GM18511 (cell line): Measurements from ENCODE around the gene MCC.

Source experiments
- ATAC-seq: cut with Tn5 transposase; IDR thresholded peaks from one replicate; pipeline ENCODE4 v1.9.1; 2021; ENCODE audit warnings: mild to moderate bottlenecking, moderate library complexity; ENCODE audit not compliant: unreplicated experiment

Gene MCC

DNA sequence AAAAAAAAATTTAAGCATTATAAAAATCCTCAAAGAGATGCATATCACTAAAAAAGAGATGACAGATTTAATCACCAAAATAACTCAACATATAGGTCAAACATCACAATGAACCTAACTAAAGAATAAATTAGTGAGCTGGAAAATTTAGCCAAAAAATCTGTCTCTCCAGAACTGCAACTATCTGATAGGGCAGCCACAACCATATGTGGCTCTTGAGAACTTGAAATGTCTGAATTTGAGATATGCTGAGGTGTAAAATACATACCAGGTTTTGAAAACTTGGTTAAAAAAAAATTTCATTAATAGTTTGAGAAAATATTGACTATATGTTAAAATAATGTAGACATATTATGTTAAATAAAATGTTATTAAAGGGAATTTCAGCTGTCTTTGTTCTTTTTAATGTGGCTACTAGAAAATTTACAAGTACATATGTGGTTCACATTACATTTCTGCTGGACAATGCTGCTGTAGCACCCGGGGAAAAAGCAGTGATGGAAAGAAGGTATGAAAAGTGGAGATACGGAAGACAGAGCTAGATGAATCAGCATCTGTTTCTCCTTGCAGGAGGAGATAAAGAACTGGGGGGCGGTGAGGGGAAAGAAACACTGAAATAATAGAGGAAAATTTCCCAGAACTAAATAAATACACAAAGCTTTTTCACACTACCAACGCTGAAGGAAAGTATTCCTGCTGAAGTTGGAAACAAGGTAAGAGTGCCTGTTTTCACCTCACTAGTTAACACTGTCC is 445.6 kb downstream of the MCC start:
- no peak for ATAC-seq

DNA sequence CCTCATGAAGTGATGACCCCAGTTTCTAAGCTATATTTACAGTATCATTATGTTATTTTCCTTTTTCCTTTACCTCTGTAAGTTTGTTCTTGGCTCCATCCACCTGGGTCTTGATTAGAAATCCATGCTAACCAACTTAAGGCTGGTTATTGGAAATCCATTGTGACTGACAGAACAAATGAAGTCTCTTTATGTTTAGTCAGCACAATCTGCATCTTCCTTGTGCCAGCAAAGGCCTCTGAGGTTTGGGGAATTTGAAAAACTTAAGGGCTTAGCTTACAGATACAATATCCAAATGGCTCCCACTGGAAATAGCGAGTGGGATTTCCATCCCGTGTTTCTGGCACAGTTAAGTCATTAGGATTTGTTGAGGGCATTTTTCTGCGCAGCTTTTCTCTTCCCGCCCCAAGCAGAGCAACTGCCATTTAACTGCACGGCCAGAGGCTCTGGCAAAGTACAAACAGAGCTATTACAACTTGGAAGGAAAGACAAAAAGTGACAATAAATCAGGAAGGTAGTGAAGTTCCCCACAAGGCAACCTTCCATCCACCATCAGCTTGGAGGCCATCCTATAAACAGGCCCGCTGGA is 447.5 kb downstream of the MCC start:
- no peak for ATAC-seq

DNA sequence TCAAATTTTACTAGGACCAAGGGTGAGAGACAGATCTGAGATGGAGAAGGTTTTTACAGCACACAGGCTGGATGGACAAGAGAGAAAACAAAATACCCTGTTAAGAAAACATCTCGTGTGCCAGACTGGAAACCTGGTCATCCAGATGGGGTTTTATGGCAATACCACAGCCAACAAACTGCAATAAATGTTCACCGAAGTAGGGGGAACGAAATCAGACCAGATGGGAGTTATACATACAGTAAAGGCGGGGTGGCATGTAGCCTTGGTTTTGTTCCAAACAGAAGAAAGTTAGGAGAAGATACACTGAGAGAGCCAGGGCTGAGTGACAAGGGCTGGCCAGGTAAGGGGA is 448.3 kb downstream of the MCC start:
- no peak for ATAC-seq

DNA sequence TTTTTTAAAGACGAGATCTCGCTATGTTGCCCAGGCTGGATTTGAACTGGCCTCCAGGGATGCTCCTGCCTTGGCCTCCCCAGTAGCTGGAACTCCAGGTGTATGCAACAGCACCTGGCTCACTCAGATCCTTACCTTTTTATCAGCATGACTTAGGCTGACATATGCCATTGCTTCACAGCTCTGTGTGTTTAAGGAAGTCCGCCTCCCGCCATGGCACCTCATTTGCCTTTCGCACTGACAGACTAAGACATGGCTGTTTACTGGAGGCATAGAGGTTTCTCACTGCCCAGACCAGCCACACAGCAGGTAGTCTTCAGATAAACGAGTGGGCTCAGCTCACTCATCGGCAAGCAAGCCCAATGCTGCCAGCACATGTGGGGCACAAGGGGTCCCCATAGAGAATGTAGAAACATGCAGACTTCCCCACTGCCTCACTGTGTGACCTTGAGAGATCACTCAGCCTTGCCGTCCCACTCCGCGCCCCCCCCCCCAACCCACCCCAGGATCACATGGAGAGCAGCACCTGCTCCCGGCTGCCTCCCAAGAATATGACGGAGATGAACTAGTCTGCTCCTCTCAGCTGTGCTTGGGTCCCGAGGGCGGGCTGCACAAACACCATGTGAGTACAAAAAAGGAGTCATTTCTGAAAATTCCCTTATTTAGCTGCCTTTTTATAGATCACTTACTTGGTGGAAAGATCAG is 448.9 kb downstream of the MCC start:
- no peak for ATAC-seq

DNA sequence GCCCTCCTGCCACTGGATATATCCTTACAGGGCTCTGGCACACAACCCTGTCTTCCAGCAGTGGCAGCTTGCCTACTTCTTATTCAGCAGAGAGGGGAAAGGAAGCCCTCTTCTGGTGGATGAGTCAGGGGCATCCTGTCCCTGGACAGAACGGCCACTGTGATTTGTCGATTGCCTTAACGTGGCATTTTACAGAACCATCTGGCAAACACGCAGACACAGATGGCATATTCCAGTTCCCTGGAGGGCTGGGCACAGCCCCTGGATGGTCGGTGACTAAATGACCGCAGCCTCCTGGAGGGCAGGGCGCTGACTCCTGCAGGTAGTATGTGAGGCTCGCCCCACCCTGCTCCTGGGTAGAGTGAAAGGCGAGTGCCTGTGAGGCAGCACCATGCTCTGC is 449.5 kb downstream of the MCC start:
- ATAC-seq, result no peak

DNA sequence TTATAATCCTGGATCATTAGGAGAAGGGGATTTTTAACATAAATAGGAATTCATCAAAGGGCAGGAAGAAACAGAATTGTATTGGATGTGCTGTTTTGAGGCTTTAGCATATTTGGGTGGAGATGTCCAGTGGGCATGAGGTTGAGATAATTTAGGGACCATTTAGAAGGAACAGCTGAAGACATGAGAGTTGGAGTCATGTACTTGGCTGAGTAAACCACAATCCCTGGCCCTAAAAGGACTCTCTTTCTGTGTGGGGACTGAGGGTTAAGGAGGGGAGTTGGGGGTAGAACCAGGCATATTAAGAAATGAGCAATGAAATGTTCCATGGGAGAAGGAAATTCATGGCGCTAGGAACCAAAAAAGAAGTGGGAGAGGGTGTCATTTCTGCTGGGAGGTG is 450.1 kb downstream of the MCC start:
- ATAC-seq, result no peak

DNA sequence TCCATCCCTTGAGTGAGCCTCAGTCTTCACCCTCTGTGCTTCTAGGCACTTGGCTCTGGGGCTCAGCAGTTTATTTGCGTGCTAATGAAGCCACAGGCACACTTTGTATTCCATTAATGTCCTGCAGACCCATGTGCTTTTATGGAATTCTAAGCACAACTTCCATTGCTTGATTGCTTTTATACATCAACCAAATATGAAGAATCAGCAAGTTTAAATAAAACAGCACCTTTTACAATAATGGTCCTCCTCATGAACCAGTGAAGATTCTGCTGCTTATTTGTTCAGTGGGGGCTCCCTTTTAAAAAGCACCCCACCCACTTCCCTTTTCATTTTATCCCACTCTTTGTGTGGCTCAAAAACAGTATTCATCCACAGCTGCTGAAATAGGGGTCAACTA is 451.4 kb downstream of the MCC start:
- no peak for ATAC-seq

DNA sequence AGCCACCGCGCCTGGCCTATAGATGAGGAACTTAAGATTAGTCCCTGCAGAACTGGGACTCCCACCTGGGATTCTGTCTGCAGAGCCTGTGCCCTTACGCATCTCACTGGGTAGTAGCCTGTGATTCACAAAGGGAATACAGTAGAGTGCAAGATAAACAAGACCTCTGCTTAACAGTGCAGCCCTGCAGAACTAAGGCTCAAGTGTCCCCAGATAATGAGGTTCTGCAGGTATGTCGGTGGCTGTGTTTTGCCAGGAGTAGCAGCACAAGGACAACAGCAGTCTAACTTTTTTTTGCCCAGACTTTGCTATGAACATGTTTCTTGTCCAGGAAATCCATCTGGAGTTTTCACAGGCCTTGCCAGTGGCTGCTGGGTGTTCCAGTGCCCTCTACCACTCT is 451.9 kb downstream of the MCC start:
- no peak for ATAC-seq

DNA sequence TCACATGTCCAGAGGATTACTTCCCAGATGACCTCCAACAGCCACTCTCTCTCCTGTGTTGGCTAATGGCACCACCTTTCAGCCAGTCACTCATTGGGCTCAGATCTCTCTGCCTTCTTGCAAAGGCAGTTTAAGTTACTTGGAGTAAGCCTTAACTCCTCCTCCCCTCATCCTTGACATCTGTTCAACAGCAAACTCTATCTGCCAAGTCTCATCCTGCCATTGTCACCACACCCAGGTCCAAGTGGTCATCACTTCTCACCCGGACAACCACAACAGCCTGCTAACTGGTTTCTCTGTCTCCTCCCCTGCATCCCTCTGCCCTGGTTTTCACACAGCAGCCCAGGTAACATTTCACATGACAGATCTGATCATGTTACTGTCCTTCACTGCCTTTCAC is 453.2 kb downstream of the MCC start:
- ATAC-seq, result no peak

DNA sequence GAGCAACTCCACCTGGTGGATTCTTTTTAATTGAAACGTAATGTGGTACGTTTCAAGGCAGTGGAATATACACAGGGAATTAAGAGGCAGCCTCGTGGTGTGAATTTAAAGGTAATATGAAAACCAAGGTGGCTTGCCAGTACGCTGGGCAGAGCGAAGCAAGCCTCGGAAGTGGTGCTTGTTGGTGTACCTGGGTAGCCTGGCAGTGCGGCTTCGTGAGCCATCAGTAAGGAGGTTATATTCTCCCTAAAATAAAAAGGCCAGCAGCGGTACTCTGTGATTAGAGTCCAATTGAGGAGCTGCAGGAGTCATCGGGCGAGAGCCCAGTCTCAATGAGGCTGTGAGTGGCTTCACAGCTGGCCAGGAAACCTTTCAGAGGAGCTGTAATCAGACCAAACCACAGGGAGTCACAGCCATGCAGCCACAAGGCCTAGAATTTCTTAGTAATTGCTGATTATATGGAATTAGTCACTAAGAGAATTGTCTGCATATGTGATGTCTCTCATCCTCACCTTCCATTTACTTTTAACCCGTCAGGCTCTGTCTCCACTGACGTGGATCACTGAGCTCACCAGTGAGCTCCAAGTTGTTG is 454.0 kb downstream of the MCC start:
- no peak for ATAC-seq

DNA sequence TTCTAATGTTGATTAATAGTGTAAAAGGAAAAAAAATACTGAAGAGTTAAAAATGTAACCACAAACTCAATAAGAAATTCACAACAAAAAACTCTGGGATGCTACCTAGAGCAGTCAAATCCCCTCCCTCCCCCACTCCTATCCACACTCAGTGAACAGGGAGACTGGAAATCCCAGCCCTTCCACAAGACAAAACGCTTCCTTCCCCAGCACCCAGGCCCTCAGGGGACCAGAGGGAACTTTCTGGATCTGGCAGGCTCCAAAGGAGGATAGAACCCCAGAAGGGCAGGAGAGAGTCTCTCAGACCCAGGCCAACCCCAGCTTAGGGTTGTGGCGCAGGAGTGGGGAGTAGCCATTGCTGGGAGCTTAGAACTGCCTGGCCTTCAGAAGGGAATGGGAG is 456.7 kb downstream of the MCC start:
- ATAC-seq, result no peak

DNA sequence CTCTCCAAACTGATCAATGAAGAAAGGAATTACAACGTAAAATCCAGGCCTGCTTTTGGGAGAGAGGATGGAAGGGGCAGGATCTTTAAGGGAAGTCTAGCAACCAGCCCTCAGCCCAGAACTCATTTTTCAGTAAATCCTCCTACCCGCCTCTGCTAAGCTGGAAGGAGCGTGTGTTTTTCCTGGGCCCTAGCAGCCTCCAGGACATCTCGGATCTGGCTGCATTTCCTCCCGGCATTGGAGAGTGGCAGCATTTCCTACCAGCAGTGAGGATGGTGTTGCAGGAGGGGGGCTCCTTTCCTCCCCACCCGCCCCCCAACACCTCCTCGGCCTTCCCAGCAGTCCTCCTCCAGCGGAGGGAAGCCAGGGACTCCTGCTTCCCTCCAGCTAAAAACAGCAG is 457.1 kb downstream of the MCC start:
- ATAC-seq, result no peak

DNA sequence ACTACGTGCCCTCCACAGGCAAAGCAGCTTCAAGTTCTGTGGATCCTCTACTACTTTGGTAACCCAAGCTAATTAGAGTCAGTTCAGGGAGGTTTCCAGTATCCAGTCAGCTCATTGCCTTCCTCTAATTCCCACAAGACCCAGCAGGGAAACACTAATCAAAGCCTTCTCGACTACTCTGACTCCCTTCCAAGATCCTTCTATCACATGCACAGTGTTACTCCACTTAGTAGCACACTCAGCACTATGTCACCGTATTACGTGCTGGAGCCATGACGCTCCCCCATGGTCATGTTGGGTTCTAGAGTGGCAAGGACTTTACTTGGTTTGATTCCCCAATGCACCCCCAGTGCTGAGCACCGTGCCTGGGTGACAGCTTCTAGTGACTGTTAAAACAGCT is 458.6 kb downstream of the MCC start:
- ATAC-seq, result no peak

DNA sequence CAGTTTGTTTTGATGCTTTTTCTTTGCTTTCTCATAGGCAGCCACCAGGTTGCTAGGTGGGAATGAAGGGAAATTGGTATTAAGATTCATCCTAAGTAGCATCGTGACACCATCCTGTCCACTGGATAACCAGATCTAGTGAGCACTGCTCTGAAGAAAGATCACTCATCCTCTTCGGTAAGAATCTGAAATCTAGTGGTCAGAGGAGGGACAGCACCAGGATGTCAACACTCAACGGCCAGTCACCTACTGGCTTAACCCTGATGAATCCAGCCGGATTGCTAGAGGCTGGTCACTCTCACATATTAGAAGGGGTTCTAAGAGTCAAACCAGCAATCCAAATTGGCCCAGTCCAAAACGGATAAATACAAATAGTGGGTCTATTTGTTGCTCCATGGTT is 460.8 kb downstream of the MCC start:
- no peak for ATAC-seq

DNA sequence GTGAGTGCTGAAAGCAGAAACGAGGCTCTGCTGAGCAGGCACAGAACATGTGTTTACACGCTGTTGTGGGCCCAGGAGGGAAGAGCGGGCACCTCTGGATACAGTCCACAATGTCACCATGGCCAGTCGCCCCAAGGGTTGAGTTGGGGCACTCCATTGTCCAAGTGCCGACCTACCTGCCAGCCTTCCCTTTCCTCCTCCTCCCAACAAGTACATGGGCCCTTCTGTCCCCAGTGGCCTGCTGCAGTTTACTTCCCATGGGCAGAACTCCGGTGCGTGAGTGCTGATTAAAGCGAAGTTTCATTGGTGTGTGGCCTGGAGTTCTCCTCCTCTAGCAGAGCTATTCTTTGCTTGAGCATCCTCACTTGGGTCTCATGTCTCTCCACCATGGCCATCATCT is 461.2 kb downstream of the MCC start:
- ATAC-seq, result no peak

DNA sequence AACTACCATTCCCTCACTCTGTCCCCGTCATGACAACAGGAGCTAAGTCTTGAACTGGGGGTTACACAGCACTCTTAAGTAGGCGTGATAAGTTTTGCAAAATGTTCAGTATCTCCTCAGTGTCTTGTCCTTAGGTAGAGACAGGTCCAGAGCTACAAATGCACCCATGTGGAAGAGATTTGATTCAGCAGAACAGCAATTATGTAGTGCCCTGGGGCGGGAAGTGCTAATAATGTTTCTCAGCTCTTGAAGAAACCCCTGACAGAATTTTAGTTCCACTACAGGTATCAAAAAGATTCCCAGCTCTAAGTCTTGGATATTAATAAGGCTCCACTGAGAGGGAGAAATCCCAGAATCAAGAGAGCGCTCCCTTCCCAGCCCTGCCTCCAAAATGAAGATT is 462.0 kb downstream of the MCC start:
- no peak for ATAC-seq

DNA sequence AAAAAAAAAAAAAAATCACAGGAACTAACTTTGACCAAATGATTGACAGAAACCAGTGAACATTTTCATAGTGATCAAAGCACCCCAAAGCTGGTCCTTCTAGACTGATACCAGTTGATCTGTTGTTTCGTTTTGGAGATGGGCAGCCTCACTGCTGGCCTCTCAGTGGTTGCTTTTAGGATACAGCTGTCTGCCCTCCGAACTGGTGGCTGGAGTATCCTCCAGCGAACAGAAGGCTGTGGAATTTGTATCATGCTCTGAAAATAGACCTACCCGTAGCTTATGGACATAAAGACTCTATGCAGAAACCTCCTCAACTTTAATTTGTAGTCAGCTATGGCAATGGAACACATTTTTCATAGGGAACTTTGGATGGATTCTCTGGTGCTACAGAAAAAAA is 462.7 kb downstream of the MCC start:
- ATAC-seq, result no peak

DNA sequence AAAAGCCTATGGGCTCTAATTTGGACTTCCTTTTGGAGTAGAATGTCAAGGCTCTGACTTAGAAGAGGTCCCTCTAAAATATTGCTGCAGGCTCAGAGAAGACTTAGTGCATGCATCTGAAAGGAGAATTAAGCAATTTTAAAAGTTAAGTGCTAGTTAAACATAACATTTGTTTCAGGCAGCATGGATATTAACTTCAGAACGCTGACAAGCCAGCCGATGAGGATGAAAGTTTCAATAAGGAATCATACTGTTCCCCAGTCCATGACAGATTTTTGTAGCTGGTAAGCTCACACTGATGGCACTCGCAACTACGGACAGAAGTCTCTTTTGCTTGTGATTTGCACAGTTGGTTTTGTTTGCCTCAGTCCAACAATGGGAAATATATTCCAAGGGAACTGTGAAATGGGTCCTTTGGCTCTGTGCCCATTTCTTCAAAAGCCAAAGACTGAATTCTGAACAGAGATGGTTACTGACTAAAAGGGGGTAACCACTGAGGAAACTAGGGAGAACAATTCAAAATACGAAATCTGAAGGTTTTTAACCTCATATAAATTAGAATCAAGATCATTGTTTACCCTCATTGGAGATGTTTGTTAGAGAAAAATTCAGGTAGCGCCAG is 464.1 kb downstream of the MCC start:
- no peak for ATAC-seq

DNA sequence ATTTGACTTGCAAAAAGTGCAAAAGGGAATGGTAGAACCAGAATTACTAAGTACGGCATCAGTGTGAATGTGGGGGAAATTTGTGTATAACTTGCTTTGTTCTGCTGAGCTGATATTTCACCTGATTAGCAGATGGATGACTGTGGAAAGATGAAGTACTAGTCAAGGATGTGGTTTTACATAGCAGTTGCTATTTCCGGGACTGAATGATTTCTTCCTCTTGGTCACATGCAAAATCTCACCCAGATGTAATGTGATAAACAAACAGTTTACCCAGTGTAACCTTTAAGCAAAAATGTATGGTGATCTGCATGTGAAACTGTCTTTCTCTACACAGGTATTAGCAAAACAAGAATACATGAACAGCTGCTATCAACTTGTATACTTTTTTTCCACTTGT is 465.6 kb downstream of the MCC start:
- ATAC-seq, result peak; percentile 92

DNA sequence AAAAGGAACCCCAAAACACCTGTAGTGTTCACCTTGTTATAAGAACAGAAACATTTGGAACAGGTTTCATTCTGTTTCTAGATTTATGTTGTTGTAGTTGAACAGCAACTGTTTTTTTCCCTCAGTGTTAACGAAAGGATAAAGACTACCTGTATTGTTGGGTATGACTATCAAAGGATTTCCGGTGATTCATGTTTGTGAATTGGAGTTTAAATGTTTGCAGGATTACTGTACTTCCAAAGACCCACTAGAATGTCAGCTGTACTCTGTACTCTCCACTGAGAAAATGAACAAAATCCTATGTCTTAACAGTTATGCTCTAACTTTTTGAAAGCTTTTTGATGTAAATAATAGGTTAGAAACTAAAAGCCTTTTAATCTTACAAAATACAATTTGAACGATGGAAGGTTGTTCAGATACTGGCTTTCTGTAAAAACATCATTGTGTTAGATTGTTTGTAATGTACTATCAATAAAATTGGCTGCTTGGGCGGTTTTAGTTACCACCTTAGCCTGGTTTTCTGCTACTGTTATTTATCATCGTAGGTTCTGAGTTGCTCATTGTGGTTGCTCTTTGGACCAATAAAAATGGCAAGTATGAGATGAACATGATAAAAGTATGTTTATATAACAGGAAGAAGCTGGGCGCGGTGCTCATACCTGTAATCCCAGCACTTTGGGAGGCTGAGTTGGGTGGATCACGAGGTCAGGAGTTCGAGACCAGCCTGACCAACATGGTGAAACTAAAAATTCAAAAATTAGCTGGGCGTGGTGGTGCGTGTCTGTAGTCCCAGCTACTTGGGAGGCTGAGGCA is 467.6 kb downstream of the MCC start:
- no peak for ATAC-seq
